ENCODE data around the gene EMC8.
"Not testable (repeated sequence)": the region's sequence is repeated elsewhere in the genome, so short reads cannot be mapped to it uniquely, and the experiment has no call there.

EMC8 gene

DNA sequence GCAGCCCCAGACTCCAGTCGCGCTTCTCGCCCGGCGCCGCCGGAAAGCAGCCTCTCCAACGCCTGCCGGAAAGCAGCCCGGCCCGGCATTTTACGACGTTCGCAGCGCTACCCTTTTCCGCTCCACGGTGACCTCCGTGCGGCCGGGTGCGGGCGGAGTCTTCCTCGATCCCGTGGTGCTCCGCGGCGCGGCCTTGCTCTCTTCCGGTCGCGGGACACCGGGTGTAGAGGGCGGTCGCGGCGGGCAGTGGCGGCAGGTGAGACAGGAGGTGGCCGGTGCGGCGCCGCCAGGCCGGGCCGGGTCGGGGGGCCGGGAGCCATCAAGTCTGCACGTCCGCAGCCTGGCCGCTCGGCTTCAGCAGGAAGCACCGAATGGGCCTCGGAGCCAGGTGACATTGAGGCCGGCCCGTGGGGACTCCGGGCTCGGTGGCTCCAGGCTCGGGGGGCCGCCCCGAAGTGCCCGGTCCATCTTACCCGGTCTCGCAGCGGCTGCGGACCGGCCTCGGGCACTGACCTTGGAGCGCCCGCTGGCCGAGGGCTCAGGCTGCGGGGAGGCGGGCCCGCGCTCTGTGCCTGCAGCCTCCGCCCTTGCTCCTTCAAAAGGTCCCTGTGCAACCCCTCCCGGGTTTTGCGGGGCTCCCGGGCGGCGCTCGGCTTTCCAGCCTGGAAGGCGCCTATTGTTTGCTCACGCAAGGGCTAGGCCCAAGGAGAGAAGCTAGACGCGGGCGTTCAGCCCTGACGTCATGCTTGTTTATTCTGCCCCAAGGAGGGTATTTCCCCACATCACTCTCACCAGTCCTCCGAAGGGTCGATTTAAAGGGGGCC, at the start of gene EMC8, which contains the start of gene COX4I1:
Gene EMC8 (minus strand): TSS at position 48 of the 824 bp plus-strand sequence. CDS start 249 bp downstream, outside the sequence.
Gene COX4I1 (plus strand): TSS at position 199 of the 824 bp plus-strand sequence. CDS start 1,511 bp downstream, outside the sequence.
- DNase-seq (ENCODE audit: low read depth), result peak; percentile 93

DNA sequence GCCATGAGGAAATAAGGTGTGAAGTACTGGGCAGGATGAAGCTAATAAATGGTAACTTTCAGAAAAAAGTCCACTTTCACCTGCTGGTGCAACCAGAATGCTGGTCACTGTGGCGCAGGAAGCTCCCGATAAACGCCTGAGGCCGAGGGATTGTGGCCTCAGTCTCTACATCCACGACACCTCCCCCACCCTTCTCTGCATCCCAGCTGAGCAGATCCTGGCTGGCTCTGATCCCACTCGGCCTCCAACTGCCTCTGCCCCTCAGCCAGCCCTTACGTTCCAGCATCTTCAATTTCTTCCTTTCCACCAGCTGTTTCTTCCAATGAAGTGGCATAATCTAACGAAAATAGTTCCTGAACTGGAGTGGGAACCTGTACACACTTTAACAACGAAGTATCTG, 49.6 kb upstream of the EMC8 start:
- no peak for DNase-seq (ENCODE audit: low read depth)

DNA sequence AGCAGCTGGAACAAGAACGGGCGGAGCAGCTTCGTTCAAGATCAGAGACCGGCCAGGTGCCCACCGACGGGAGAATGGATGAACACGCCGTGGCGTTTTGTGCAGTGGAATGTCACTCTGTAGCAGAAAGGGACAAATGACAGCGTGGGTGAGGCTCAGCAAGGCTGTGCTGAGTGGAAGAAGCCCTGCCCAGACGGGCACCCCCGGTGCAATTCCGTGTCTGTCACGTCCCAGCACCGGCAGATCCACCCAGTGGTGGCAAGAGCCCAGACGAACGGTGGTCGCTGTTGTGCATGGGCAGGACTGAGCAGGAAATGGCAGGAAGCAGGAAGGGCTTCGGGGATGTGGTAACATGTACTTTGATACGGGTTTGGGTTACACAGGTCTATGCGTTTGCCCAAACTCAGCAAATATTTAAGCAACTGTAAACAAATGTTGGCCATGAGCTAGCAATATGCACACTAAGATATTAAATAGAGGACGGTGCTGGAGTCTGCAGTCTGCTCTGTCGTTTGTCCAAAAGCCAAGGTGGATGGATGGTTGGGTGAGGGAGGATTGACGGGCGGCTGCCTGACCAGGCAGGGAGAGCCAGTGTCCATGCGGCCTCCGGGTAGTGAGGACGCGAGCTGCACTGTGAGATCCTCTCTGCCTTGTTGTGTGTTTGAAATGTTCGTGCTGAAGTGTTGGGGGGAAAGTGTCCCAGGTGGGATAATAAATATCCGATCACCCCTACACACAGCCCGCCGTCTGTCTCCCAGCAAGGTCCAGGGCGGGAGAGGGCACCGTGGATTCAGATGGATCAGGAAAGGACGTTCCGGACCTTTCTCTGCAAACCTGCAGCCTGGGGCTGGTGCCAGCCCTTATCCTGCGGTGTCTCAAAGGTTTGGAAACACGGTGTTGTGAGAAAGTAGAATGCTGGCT, 48.6 kb upstream of the EMC8 start:
- DNase-seq (ENCODE audit: low read depth), result no peak

DNA sequence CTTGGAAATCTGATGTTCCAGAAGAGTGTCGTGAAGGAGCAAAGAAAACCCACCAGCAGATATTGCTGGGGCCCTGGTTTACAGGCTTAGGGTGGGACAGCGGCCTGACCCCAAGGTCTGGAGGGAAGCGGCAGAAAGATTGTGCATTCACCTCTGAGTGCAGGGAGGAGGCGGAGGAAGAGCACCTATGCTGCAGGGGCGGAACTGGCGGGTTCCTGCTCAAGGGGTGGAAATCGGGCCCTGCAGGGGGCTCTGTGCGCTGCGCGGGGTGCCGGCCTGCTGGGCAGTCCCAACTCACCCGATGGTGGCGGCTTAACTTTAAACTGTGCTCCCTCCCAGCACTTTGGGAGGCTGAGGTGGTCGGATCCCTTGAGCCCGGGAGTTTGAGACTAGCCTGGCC, 47.7 kb upstream of the EMC8 start:
- DNase-seq (ENCODE audit: low read depth), result no peak

DNA sequence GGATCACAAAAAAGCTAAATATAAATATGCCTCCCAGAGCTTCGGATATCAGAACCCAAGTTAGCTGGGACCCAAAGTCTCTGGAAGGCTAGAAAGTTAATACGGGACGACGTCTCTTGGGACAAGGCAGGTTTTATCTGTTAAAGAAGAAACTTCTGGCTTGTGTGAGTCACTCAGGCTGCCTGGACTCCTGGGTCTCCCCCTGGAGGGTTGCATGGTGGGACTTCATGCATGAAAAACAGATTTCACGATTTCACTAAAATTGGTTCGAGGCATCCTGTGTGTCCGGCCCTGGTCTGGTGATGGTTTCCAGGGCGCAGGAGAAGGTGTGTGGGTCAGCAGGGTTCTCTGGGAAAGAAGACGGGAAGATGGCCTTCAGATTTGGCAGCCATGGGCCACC, 47.1 kb upstream of the EMC8 start:
- no peak for DNase-seq (ENCODE audit: low read depth)

DNA sequence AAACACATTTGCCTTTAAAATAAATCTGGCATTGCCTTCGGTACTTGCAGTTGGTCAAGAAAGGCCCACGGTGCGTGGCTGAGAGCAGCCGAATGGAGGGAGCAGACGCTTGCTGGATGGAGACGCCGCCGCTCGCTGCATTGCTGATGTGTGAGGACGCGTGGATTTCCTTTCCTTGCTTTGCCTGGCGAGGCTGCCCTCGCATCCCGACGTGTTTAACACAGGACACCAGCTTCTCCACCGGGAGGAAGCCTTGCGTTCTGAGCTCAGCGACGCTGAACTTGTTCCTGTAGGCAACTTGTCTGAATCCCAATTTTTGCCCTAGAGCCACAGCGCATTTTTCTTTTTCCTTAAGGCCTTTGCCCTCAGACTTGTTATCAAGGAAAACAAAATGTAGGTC, 45.9 kb upstream of the EMC8 start:
- DNase-seq (ENCODE audit: low read depth), result no peak

DNA sequence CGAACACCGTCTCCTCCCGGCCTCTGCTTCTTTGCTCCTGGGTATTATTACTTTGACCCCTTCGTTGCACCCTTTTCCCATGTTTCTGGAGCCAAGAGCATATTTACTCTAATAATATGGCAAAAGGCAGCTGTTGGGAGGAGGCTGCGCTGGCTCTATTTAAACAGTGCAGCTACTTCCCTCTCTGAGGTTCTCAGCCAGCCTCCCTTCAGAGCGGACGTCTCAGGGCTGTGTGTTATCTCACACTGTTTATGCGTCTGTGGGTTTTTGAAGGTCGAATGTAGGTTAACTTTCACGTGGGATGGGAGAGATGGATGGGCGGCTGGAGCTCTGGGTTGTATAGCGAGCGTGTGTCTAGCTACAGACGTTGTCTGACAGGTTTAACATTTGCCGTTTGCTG, 45.4 kb upstream of the EMC8 start:
- DNase-seq (ENCODE audit: low read depth), result peak; percentile 55

DNA sequence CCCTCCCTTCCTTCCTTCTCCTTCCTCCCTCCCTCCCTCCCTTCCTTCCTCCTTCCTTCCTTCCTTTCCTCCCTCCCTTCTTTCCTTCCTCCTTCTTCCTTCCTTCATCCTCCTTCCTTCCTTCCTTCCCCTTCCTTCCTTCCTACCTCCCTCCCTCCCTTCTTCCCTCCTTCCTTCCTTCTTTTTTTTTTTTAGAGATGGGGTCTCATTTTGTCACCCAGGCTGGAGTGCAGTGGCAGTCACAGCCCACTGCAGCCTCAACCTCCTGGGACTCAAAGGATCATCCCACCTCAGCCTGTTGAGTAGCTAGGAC, 44.8 kb upstream of the EMC8 start:
- DNase-seq (ENCODE audit: low read depth), result no peak

DNA sequence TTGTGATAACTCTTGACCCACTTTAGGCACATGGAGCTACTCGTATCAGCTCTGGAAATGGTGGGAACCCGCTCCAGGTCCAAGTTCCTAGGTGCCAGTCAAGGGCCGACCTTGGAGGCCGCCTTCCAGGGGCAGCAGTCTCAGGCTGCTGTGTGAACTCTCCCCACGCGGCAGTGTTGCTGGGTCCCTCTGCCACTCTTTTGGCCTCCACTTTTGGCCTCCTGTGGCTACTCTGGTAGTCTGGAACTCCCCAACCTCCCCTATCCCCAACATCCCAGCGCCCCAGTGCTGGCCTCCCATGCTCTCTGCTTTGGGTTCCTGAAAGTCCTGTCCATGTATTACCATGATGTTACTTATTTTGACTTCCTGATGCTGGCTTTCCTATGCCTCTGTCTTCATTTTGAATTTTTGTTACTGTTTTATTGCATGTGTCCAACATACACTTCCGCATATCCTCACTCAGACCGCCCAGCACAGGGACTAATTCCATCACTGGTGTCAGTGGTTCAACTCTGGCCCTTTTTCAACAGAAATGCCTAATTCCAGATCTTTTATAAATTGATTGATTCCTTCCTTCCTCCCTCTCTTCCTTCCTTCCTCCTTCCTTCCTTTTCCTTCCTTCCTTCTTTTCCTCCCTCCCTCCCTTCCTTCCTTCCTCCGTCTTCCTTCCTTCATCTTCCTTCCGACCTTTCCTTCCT, 44.3 kb upstream of the EMC8 start:
- DNase-seq (ENCODE audit: low read depth), result no peak

DNA sequence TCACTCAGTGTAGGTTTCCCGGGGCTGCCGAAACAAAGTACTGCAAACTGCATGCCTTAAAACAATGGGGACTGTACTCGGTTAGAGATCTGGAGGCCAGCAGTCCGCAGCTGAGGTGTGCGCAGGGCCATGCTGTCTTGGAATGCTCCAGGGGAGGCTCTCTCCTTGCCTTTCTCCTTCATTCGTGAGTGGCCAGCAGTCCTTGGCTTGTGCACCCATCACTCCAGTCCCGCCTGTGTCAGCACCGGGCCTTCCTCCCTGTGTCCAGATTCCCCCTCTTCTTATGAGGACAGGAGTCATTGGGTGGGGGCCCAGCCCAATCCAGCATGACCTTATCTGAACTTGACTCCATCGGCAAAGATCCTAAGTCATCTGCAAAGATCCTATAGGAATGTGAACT, 43.5 kb upstream of the EMC8 start:
- no peak for DNase-seq (ENCODE audit: low read depth)

DNA sequence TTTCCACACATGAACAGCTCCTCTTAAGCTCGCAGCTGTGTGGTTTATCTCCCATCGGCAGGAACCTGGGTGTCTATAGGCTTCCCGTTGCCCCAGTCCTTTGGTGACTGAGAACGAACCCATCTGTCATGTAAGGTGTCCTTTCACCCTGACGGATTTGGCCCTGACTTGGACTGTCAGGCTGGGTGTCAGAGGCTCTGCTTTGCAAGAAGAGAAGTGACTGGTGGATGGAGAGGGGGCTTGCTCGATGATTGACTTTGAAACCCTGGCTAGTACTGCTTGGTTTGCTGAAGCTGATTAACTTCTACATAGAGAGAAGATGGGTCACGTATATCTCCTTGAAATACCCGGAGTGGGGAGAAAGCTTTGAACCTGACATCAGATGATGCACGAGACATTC, 43.1 kb upstream of the EMC8 start:
- no peak for DNase-seq (ENCODE audit: low read depth)

DNA sequence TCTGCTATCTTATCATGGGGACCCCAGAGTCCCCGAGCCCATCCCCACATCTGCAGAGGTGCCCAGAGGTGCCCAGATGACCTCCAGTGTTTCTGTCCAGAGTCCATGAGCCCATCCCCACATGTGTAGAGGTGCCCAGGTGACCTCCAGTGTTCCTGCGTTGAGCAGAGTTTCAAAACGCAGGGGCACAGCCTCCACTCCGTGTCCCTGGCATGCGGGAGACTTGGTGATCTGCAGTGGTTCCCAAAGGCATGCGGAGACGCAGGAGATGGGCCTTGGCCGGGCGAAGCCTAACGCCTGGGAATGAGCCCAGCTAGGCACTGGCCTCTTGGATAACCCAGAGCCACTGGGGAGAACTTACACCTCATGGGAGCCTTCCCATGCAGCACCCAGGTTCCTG, 41.5 kb upstream of the EMC8 start:
- DNase-seq (ENCODE audit: low read depth), result no peak

DNA sequence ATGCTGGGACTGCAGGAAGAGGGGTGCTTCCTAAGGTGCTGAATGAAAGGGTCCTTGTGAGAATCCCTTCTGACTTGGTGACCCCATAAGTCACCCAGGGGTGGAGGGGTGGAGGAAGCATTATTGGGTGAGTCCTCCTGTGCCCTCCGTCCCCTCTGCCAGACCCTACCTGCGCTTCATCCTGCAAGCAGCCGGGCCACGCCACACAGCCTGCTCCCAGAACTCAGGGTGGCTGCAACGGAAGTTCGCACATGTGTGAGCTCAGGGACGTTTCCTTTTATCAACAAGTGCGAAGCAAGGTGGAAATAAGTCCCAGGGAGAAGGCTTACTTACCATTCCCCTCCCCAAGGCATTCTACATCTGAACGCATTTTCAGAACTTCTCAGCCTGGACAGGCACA, 41.1 kb upstream of the EMC8 start:
- no peak for DNase-seq (ENCODE audit: low read depth)

DNA sequence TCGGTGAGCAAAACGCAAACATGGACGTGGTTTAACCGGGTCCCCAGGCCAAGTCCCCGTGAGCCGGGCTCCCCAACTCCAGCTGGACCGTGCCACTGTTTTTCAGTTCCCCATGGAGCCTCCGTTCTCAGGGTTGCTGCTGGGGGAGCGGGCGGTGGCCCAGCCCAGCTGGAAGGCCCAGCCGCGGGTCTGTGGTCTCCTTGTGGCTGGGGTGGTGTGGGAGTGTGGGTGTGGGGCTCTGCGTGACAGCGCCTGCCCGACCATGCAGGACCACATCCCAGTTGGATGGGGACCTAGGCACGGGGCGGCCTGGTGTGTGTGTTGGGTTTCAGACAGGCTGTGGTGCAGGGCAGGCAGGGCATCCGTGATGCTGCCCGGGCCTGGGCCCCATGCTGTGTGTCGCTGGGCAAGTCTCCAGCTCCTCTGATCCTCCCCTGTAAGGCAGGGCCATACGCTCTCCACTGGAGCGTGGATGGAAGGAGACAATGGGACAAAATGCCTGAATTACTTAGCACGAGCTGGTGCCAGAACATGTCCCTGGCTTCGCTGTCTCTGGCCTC, 40.4 kb upstream of the EMC8 start:
- no peak for DNase-seq (ENCODE audit: low read depth)

DNA sequence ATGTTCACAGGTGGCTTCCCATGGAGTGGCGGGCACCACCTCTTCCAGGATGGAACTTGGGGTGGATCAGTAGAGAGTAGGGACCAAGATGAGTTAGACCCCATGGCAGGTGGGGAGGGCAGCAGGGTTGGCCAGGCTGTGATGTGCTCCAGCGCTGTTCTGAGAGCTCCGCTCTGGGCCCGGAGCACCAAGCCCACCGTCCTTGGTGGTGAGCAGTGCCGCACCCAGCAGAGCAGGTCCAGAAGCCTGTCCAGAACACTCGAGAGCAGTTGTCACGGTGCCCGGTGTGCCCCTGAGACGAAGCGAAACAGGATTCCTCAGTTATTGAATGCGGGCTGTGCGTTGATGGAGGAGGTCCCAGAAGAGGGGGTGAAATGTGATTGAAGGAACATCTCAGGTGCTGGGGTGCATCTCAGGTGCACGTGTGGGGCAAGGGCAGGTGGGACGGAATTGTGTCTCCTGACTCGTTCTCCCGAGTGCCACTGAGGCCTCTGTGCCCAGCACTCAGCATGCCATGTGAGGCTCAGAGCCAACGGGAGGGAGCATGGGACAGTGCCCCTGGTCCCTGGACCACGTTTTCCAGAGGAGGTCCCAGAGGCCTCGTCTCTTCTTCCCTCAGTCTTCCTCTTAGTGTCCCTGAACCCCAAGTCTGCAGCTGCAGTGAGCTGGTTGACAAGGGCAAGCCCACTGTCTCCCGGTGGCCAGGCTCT, 39.7 kb upstream of the EMC8 start:
- no peak for DNase-seq (ENCODE audit: low read depth)

DNA sequence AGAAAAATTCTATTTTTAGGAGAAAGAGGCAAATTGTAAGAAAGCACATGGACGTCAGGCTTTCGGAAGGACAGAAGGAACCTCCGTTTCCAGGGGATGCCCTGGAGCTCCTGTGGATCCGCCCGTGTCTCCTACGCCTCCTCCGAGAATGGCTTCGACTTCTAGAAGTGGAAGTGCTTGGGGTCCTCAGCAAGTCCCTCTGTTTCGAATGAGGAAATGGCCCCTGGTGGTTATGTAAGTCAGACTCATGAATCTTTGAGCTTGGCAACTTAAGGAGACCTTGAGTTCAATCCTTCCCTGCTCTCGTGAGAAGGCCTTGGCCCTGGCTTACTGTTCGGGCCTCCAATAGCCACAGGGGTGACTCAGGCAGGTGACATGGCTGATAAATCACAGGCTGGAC, 39.0 kb upstream of the EMC8 start:
- DNase-seq (ENCODE audit: low read depth), result no peak

DNA sequence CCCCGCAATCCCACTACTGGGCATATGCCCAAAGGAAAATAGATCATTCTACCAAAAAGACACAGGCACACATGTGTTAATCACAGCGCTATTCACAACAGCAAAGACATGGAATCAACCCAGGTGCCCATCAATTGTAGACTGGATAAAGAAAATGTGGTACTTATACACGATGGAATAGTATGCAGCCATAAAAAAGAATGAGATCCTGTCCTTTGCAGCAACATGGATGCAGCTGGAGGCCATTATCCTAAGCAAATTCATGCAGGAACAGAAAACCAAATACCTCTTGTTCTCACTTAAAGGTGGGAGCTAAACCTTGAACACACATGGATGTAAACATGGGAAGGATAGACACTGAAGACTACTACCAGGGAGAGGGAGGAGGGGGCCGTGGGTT, 38.3 kb upstream of the EMC8 start:
- not testable (repeated sequence) for DNase-seq (ENCODE audit: low read depth)

DNA sequence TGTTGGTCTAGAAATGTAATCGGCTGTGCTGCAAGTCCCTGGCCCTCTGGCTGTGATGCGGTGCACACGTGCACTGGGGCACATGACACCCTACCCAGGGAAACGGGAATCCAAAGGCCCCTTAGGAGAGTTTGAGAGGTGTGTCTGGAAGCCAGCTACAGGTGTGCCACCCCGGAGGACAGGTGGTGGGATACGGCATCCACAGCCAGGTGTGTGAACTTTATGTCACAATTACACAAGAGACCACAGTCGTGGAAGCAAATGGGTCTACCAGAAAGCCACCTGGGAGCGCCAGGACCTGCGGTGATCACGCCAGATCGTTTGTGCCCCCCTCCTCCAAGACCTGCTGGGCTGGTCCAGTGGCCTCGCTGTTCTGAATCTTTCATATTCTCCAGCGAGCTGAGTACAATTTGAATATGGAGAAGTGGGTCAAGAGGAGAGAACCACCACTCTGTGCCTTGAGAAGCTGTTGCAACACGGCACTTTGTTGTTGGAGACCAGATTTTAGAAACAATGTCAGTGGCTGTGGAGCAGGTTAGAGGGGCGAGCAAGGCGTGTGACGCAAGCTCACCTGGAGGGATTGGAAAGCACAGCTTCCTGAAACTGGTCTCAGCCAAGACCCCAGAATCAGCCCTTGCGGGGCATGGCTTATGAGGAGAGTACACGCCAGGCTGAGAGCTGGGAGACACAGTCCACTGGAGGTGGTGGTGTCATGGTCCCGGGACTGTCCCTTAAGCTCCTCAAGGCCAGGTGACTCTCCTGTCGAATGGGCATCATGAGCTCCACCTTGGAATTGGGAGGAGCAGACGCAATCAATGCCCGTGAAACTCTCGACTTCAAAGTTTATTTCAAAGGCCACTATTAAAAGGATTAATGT, 37.6 kb upstream of the EMC8 start:
- DNase-seq (ENCODE audit: low read depth), result no peak

DNA sequence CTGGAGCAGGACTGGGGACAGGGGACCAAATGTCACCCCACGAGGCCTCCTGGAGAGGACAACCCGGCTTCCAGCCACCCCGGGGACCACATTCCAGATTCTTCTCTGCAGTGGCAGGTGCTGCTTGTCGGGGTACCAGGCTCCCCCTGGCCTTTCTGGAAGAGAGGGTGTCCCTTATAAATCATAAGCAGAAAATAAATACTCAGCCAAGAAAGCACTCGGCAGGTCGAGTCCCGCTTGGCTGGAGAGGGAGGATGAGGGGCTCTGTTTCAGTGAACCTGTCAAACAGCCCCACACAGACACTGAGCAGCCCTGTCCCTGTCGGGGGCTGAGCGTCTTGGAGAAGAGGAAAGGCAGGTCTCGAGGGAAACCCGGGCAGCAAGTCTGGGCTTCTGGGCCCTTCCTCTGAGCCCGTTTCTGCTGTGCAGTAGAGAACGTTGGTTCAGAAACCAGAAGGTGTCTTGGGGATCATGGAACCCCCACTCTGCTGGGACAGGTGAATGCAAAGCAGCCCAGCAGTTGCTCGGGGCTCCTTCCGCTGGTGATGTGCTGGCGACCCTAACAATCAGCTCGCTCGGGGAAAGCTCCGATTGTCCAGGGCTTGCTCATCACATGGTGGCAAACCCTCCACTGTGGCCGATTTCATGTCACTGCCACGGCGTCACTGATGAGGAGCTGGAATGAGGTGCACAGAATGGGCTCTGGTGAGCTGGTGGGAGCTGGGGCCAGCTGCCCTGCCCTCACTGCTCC, 36.8 kb upstream of the EMC8 start:
- DNase-seq (ENCODE audit: low read depth), result no peak

DNA sequence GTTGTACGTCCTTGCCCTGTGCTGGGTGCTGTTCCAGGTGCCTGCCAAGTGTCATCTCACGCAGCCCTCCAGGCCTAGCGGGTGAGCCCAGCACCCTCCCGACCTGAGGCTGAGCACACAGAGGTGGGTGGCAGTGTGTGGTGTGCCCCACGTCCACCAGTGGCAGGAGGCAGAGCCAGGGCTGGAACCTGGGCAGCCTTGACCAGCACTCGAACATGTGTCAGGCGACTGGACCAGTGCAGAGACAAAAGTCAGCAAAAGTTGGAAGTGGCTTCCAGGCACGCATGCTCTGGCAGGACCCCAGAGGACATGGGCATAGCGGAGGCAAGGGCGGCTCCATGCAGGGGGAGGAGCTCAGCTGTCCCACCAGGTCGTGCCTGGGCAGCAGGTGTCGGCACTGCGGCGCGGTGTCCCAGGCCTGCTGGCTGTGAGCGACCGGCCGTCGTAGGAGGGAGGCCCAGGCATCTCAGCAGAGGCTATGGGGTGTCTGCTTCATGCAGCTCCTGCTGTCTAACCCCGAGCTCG, 35.9 kb upstream of the EMC8 start:
- no peak for DNase-seq (ENCODE audit: low read depth)

Measured in iris pigment epithelial cell (primary cell).